Measurements from ENCODE around the gene OGN.
"Not testable (repeated sequence)": the region's sequence is repeated elsewhere in the genome, so short reads cannot be mapped to it uniquely, and the experiment has no call there.

The OGN gene

DNA sequence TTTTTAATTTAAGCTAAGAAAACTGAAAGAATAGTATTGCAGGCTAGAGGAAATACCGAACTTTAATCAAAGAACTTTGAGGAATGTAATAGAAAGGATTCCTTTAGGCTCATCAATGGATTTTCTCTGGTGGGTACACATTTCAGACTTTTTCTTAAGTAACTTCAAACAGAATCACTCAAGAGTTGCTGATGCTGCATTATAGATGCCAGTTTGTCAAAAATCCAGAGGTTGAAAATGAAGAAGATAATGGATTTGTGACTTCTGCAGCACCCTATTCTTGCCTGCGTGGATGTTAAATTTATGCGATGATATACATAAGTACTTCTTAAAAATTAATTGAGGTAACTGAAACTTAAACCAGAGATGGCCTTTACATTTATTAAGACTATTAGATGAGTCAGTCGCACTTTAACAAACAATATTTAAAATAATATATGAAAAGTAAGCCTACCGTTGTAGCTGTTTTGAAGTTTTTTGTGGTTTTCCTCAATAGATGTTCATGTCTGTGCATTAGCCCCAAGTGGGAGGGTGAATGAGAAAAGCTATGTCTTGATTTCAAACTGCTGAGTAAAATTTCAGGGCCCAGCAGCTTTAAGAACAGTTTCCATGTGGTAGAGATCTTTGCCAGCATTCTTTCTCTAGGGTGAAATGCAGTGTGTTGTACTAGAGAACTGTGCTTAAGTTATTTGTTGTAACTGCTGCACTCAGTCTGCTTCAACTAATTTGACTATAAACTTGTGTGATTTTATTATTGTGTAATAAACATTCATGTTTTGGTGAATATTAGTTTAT is at the start of gene OGN:
OGN (minus strand) TSS at position 537 of the 795 bp plus-strand sequence. CDS start 1,171 bp downstream, outside the sequence.
- peak; percentile 37 for DNase-seq

- no peak for DNase-seq
These were observed 42.2 kb upstream of the OGN start for GRCh38 chr9:92446536-92446935.

DNA sequence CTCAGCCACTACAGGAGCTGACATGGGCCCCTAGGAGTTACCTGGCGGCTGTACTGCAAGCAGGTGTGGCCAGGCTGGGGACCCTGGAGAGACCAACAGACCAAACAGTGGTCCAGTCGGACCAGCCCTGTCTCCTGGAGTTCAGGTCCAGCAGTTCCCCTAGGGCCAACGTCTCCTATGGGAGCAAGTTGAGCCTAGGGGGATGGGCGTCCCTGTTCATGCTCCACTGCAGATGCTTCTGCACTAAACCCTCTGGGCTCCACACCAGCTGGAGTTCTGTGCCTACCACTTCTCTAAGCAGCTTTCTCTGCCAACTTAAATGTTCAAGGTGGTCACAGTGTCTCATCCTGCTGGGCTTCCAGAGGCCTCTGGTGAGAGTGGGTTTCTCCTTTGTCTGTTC is 40.5 kb upstream of the OGN start:
- no peak for DNase-seq

- no peak for DNase-seq
These were observed 36.3 kb upstream of the OGN start for GRCh38 chr9:92440751-92441046.

- DNase-seq: peak; percentile 24
These were observed 35.8 kb upstream of the OGN start for GRCh38 chr9:92439921-92440750.

GRCh38 chr9:92438900-92439526 is 34.6 kb upstream of the OGN start:
- DNase-seq: no peak

DNA sequence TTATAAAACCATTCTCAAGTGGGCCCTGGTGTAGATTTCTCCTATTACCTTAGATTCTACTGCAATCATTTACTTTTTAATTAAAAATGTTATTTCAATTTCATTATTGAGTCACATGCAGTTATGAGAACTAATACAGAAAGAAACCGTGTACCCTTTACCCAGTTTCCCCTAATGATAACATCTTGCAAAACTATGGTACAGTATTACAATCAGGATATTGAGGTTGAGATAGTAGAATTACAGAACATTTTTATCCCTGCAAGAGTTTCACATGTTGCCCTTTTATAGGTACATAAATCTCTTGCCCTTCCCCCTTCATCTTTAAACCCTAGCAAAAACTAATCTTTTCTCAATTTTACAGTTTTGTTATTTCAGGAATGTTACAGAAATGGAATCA is 30.9 kb upstream of the OGN start:
- no peak for DNase-seq

- DNase-seq: no peak
These were observed 28.7 kb upstream of the OGN start for GRCh38 chr9:92432972-92433548.

- DNase-seq: no peak
These were observed 28.0 kb upstream of the OGN start for GRCh38 chr9:92432350-92432749.

DNA sequence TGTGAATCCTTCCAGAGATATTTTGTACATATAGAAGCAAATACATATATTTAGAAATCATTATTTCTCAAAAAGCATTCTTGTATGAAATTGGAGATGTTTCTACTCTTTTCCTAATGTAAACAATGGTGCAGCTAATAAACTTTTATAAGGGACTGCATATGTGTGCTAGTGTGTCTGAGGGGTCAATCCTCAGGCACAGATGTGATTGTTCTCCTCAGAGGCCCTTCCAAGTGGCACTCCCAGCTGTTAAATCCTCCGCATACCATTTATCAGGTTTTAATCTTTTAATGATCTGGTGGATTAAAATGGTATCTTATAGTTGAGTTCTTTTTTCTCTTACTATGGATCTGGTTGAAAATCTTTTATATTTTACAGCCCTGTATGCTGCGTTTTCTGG is 25.5 kb upstream of the OGN start:
- no peak for DNase-seq

DNA sequence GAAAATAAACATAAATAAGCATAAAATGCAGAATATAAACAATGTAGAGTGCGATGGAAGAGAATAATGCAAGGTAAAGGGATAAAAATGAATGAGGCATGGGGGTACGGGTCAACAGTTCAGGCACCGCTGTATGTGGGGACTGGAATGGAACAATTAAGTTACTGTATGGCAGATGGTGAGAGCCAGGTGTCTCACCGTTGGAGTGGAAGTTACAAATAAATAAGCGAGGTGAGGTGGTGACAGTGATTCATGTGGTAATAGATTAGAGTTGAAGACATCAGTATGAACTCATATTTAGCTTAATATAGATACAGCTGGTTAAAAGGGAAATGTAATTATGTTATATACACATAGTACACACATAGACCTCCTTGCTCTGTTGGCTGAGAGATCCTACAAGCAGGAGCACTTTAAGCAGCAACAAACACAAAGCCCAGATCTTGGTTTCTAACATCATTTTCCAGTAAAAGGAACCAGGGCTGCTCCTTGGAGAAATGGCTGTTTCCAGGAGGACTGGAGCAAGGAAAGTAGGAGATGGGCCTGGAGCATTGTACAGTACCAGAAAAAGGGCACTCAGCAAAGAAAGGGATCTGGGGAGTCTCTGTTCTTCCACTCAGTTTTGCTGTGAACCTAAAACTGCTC is 22.2 kb upstream of the OGN start:
- no peak for DNase-seq

GRCh38 chr9:92425474-92425873 is 21.1 kb upstream of the OGN start:
- DNase-seq: peak; percentile 74

DNA sequence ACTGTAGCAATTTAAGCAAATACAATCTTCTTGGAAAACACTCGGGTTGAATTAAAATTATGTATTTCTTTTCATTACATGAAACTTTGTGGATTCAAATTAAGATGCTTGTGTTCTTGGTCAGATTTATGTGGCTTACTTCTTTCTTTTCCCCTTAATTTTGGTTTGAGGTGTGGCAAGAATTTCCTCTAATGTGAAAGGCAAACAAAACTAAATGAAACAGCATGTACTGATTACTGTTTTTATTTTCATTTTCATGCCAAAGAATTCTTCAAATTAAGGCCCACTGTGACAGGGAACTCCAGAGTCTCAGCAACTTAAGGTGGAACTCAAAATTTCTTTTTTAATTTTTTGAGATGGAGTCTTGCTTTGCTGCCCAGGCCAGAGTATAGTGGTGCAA is 20.0 kb upstream of the OGN start, which contains the start of gene OMD:
OMD (minus strand) TSS at position 132 of the 400 bp plus-strand sequence. CDS start 6,913 bp downstream, outside the sequence.
- DNase-seq: peak; percentile 62

- DNase-seq: no peak
These were observed 19.2 kb upstream of the OGN start for GRCh38 chr9:92423612-92424011.

- DNase-seq: no peak
These were observed 18.4 kb upstream of the OGN start for GRCh38 chr9:92422611-92423338.

DNA sequence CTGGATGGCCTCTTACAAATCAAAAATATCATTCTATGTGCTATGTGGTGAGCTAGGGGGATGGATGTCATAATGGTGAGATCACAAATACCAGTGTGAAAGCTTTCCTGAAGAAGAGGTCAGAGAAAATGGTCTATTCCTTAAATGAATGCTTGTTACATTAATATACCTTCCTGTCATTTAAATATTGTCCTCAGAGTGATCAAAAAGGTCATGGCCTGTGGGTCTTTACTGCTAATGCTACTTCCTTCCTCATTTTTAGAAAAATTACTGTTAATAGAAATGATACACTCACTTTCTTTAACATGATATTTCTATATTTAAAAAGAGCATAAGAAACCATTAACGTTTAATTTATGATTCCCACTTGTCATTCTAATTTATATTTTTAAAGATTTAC is 10.2 kb upstream of the OGN start:
- no peak for DNase-seq

GRCh38 chr9:92411157-92411556 is 6.8 kb upstream of the OGN start:
- not testable (repeated sequence) for DNase-seq

- no peak for DNase-seq
These were observed 4.5 kb upstream of the OGN start for GRCh38 chr9:92408747-92409478.

DNA sequence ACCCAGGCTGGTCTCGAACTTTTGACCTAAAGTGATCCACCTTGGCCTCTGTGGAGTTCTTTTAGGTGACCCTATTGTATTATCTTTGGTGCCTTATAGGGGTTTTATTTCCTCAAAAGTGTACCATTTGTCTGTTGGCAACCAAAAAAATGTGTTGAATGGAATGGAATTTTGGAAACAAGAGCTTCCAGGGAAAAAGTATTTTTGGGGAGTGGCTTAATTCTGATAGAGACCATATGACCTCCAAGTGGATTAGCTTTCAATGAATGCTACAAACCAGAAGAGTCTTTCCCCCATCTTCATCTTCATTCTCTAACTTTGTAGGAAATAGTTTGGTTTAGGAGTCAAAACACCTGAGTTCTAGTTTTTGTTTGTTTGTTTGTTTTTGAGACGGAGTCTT is 3.4 kb upstream of the OGN start:
- DNase-seq: no peak

GRCh38 chr9:92406477-92406876 is 2.1 kb upstream of the OGN start:
- no peak for DNase-seq

DNA sequence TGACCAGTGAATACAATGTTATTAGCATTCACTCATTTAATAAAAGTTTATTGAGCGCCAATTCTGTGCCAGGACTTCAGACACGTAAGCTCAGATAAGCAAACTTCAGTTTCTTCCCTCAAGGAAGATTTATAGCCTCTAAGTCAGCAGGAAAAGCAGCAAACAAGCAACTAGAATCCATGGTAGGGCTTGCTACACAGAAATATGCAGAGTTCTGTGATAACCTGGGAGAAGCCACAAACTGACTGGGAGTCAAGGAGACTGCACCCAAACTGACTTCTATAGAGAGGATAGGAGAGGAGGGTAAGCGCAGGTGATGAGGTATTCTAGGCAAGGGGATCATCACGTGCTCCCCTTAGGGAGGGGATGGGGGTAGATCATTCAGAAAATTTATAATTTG is 1.4 kb upstream of the OGN start:
- no peak for DNase-seq

All from fibroblast of skin of right quadriceps (primary cell).